ENCODE results near the gene MALT1.

GRCh38 chr18:58671632-58672564 is 633 bp downstream of the MALT1 start:
- TF ChIP-seq CTCF (IDR thresholded peaks at IDR 0.05) (peak in 1 of 3 experiments; percentile 5), POLR2AphosphoS5 (IDR thresholded peaks at IDR 0.05) (peak in 1 of 2 donors; percentile 24)

All from esophagus muscularis mucosa (tissue), 3 donors.